NCI-H82 treated with DMSO at 0.1 percent for 48 hours (cell line): ENCODE data around the gene PSTPIP2.
A peak's percentile ranks its signal among the peaks of the same experiment; 100 is the strongest.

ENCODE experiments used
- DNase-seq: peaks from one replicate; lab custom pipeline; 2025; ENCODE audit not compliant: unreplicated experiment; lab: John Stamatoyannopoulos, UW

The PSTPIP2 gene, protein sequence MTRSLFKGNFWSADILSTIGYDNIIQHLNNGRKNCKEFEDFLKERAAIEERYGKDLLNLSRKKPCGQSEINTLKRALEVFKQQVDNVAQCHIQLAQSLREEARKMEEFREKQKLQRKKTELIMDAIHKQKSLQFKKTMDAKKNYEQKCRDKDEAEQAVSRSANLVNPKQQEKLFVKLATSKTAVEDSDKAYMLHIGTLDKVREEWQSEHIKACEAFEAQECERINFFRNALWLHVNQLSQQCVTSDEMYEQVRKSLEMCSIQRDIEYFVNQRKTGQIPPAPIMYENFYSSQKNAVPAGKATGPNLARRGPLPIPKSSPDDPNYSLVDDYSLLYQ

DNA sequence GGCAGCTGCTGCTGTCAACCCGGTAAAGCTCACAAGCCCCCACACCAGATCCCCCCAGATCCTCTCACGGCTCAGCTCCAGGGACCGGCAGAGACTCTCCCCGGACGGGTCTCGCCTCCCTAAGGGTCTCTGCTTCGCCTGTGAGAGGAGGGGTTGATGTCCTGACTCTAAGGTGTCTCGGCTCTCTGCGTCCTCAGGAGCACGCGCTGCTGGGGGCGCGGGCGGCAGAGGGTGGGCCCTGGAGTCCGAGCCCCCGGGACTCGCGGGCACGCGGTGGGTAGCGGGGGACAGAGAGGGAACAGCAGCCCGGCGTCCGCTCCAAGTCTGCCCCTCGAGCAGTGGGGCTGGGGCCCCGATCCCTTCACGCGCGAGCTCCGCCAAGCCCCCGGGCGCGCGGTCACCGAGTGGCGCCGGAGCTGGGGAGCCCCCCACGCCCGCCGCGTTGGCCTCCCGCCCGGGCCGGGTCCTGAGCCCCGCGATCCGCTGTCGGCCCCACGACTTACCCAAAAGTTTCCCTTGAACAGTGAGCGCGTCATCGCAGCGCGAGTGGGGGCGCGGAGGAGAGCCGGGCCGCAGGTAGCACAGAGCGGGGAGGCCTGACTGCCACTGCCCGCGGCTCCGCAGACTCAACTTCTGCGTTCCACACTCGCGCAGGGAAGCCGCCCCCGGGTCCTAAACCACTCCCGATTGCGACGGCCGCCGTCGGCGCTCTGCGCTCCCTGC lies at the start of gene PSTPIP2:
Gene PSTPIP2, minus strand, starts transcription at position 608 of the 723 bp plus-strand sequence. Its CDS starts 72 bp downstream, at position 536.
- no peak for DNase-seq

DNA sequence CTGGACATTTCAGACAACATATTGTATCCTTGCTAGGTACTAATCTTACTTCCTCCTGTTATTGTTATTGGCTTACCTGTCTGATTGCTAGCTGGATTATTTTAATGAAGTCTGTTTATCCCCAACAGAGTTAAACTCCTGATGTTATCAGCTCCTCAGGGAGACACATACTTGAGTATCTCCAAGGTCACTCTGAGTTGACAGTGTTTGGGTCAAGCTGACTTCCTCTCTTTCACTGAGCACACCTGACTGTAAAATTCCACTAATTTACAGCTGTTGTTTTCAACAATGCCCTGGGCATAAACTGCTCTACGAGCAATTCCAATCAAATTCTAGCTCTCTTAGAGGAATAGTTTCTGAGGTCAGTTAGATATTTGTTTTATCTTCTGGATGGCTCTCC lies 41.7 kb upstream of the PSTPIP2 start:
- no peak for DNase-seq

DNA sequence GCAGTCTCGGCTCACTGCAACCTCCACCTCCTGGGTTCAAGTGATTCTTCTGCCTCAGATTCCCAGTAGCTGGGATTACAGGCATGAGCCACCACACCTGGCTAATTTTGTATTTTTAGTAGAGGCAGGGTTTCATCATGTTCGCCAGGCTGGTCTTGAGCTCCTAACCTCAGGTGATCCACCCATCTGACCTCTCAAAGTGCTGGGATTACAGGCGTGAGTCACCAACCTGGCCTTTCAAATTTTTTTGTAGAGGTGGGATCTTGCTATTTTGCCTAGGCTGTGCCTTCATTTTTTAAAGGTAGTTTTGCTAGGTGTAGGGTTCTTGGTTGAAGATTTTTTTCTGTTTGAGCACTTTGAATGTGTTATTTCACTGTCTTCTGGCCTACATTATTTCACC lies 38.3 kb upstream of the PSTPIP2 start:
- DNase-seq = no peak

DNA sequence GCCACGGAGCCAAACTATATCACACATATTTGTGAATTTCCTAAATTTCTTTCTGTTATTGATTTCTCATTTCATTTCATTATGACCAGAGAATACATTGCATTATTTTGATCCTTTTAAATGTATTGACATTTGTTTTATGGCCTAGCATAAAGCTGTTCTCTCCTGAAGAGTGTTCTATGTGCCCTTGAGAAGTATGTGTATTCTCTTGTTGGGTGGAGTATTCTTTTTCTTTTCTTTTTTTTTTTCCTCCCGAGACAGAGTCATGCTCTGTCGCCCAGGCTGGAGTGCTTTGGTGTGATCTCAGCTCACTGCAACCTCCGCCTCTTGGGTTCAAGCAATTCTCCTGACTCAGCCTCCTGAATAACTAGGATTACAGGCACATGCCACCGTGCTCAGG lies 37.3 kb upstream of the PSTPIP2 start:
- DNase-seq = no peak

DNA sequence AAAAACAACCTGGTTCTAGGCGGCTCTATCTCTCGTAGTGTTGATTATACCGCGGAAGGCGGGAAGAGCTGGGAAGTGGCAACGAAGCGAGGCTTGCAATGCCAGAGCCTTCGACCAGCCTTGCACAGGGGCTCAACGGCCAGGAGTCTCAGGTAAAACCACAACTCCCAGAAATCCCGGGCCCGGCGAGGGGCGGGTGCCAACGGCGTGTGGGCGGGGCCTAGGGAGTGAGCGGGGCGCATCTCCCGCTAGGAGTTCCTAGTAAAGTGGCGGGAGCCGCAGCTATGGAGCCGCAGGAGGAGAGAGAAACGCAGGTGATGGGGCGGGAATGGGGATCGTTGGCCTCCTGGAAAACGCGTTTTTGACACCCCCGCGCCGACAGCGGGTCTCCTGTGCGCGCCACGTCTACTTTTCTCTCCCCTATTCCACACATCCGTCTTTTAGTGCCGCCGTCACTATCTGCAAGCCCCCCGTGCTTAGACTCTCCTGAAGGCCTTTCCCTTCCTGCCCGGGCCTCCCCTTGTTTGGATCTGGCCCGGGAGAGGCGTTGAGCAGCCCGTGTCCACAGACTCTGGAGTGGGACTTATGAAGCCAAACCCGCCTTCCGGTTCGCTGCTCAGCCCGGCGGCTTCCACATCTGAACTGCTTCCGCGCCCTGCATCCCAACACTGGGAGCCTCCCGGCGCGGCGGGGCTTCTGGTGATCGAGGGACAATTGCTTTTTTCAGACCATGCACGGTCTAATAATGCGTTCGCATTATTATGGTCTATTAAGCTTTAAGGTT lies 32.3 kb upstream of the PSTPIP2 start, which contains the start of gene HAUS1:
Gene HAUS1, plus strand, starts transcription at position 258 of the 784 bp plus-strand sequence. Its CDS starts 27 bp downstream, at position 285.
- peak; percentile 78 for DNase-seq

DNA sequence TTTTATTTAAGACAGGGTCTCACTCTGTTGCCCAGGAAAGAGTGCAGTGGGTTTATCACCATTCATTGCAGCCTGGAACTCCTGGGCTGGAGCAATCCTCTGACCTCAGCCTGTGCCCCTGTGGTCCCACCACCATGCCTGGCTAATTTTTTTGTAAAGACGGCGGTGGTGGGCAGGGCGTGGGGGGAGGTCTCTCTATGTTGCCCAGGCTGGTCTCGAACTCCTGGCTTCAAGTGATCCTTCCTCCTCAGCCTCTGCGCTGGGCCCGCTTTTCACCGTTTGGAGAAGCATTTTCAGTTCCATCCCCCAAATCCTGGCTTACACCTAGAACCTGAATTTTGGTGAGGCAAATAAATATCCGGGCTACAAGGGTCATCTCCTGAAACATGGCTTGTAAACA lies 27.4 kb upstream of the PSTPIP2 start:
- DNase-seq = no peak

DNA sequence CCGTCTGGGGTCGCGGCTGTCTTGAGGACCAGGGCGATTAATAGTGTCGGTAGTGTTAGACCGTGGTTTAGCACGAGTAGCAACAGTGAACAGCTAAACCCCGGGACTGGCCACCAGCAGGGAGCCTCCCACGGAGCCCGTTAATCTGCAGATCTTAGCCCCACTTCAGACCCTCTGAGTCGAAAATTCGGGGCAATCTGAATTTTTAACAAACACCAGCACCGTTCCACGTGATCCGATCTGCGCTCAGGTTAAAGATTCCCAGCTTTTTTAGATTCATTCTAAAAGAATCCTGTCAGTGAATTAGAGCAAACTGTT lies 26.5 kb upstream of the PSTPIP2 start:
- DNase-seq = peak; percentile 92

DNA sequence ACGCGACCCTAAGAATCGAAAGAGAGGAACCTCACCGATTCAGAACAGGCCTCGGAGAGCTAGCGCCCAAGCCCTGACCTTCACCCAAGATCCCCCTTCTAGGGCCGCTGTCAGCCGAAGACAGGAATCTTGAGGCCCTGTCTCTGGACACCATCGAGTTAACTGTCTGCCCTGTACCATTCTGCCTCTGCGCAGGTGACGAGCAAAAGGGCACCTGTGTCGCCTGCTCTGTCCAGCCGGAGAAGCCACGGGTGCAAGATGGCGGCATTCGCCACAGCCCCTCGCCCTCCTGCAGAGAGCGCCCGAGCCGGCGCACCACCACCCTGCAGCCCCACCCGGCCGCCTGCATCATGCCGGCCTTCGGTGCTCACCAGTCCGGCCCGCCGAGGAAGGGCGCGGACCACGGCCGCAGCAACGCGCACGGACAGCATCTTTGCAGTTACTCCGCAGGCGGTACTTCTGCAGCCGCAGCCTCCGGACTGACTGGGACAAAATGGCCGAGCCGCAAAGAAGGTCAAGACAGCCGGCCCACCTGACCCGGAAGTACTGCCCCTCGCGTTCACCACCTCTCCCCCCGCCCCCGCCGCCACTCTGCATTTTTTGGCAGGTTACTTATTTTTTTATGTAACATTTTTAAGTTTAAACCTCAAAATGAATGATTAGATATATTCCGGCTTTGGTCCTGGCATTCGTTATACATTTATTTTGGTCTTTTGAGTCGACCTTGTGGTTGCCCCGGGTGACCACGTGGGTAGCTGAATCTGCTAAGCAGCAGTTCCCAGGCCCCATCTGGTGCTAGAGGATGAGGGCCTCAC lies 25.9 kb upstream of the PSTPIP2 start, which contains the start of gene ATP5F1A:
Gene ATP5F1A, minus strand, starts transcription at position 496 of the 815 bp plus-strand sequence. Its CDS starts 65 bp downstream, at position 431.
- peak; percentile 89 for DNase-seq

DNA sequence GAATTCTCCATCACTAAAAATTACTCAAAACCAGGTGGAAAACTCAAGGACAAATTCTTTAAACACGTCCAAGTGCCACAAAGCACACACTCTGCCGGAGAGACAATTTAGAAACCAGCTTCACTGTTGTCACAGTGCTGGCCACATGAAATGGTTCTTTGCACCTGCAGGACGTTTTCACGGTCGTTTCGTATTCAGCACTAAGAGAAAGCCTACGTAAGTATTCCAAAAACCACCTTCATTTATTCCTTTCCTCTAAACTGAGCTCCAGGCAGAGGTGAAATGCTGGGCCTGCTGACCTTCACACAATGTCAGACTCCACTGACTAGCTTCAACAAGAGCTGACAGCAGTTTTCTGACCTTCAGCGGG lies 25.4 kb upstream of the PSTPIP2 start:
- no peak for DNase-seq

DNA sequence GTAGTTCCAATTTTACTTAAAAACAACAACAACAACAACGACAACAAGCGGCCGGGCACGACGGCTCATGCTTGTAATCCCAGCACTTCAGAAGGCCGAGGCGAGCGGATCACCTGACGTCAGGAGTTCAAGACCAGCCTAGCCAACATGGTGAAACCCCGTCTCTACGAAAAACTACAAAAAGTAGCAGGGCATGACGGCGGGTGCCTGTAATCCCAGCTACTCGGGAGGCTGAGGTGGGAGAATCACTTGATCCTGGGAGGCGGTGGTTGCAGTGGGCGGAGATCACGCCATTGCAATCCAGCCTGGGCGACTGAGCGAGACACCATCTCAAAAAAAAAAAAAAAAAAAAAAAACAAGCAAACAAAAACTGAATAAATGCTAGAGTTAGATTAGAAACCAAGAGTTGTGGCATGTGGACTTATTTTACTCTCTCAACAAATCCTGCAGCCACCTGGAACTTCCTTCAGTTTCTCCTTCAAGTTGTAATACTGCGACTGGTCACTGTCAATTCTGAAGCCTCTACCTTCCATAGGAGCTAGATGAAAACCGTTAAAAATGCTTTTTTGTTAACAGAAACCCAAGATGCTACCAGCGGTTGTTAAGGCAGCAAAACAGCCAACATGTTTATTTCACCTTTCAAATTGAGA lies 24.7 kb upstream of the PSTPIP2 start:
- DNase-seq = no peak

DNA sequence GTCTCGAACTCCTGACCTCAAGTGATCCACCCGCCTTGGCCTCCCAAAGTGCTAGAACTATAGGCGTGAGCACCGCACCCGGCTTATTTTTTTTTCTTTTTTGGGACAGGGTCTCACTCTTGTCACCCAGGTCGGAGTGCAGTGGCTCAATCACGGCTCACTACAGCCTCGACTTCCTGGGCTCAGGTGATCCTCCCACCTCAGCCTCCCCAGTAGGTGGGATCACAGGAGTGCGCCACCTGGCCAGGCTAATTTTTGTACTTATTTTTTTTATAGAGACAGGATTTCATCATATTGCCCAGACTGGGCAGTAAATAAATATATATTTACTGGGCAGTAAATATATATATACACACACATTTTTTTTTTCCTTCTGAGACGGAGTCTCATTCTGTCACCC lies 23.5 kb upstream of the PSTPIP2 start:
- no peak for DNase-seq

DNA sequence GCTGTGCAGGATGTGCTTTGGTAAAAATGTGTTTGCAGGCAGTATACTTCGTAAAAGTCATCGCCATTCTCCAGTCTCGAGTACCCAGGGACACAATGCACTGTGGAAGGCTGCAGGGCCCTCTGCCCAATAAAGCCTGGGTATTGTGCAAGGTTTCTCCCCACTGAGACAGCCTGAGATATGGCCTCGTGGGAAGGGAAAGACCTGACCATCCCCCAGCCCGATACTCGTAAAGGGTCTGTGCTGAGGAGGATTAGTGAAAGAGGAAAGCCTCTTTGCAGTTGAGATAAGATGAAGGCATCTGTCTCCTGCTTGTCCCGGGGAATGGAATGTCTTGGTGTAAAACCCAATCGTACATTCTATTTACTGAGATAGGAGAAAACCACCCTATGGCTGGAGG lies 16.4 kb upstream of the PSTPIP2 start:
- DNase-seq = peak; percentile 74

DNA sequence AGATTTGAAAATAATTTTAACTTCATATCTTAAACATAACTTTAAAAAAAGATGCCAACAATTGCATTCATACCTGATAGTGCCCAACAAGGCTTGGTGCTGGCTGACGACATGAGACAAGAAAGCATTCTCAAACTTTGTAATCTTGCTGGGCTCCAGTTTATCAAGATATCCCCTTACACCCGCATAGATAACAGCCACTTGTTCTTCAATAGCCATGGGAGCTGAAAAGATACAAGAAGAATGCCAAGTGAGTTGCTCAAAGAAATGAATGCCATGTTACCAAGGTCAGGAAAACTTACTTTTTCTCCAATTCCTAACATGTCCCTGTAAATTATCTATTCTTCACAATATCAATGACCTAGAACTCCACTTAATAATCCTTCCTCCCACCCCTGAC lies 12.4 kb upstream of the PSTPIP2 start:
- DNase-seq = no peak

DNA sequence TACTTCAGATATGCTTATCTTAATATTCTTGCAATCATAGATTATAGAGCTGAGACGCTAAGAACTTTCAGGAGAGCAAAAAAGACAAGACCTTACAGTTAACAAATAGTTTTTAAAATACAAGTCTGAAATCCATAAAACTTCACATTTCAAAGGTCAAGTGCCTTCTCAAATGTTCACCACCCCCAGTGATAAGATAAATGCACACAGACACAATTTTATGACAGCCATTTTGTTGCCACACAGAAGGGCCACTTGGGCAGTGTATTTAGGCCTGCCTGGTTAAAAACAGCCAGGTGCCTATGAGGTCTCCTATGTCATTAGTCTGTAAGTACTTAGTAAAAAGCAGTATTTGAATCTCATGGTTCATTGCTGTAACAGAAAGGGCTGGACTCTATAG lies 8.1 kb upstream of the PSTPIP2 start:
- DNase-seq = no peak

DNA sequence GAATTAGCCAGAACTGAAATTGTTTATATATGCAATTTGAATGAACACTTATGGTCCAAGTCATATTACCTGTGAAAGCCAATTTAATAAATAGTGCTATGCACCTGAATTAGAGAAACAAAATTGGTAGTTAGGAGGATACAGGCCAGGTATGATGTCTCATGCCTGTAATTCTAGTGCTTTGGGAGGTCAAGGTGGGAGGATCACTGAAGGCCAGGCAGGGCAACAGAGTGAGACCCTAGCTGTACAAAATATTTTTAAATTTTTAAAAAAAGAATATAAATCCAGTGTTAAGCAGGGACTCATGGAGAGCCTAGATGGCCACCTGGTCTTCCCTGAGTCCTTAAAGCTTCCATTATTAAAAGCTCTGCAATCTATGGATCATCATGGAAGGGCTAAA lies 7.3 kb upstream of the PSTPIP2 start:
- DNase-seq = no peak

DNA sequence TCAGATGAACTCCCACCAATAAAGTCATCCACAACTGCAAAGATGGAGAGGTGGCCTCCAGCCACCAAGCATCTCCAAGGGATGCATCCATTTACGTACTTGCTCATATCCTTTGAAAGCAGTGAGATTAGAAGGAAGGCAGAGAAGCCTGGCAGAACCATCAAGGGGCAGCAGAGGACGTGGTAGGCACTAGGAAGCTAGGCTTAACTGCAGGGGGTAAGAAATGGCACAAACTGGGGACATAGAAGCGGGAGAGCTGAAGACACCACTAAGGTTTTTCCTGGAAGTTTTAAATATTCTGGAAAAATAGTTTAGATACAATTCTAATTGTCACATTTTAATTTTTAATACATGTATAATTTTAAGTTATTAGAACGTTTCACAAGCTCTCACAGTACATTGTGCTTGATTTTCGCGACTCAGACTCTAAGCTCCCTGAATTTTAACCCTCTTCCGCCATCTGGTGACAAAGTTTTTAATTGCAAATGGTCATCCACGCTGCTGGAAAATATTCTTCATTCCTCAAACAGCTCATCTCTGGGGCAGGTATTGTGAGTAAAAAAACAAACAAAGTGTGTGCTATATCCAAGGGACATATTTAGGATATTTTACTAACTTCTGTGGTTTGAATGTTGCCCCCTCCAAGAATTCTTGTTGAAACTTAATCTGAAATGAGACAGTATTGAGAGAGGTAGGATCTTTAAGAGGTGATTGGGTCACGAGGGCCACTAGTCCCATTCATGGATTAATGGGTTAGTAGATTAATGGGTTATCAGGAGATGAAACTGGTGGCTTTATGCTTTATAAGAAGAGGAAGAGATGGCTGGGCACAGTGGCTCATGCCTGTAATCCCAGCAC lies 1.6 kb upstream of the PSTPIP2 start:
- DNase-seq = peak; percentile 55

DNA sequence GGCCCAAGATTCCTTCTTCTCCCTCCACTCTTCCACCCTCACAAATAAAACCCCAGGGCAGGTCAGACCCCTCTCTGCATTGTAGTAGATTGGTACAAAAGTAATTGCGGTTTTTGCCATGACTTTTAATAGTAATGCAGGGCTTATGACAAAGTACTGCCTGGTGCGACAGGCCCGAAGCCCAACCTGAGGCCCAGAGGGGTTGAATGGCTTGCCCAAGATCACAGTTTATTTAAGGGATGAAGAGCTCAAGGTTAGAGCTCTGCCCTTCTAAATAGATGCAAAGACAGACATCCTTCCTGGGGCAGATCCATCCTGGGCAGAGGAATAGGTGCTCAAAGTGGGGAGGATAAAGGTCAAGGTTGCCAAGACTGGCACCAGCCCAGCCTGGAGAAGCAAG lies 899 bp upstream of the PSTPIP2 start:
- no peak for DNase-seq

DNA sequence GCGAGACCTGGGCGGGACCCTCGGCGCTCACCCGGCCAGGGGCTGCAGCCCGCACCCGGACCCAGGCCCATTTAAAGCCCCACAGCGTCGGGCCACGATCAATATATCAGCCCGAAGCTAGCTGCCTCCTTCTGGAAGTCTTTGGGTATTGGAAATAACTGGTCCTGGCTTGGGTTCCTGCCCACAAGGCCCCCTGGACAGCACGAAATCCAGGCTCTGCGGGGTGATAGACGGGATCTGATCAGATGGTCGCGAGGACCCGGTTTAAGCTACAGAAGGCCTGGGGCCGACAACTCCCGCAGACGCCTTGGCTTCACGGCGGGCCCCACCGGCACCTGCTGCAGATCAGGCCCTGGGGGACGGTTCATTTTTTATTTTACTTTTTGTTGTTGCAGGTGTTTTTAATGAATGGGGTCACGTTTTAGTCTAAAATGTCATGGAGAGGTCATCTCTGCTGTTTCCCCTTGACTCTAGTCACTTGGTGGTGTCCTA lies 362 bp upstream of the PSTPIP2 start:
- DNase-seq = no peak
